ENCODE measurements around the gene C17orf114.

The C17orf114 gene

DNA sequence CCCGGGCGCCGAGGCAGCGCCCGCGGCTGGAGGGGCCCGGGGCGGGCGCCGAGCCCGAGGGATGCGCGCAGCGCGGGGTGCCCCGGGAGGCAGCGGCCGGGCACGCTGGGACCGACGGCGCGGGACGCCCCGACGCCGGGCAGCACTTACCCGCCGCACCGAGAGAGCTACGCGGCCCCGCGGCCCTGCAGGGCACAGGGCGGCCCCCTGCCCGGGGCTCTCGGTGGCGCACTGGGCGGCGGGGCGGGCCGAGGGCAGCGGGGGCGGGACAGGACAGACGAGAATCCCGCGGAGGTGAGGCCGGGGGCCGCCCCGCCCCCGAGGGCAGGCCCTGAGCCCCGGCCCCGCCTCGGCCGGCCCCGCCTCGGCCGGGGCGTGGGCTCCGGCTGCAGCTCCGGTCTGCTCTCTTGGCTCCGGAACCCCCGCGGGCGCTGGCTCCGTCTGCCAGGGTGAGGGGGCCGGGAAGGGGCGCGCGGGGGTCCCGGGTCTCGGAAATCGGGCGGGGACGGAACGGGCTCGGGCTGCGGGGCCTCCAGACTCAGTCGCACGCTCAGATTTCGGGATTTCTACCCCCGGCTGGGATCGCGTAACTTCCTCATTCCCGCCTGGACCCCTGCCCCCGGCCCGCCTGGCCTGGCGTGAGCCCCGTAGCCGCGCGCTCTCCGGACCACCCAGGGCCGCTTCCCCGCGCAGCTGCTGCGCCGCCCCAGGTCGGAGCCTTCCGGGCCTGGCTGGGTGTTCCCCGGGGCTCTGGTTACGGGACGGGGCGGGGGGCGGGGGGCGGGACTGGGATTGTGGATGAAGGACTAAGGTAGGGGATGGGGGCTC, 4.9 kb upstream of the C17orf114 start, which contains the start of gene PLD2 (continued):
- TF ChIP-seq ZFP91 (CRISPR knock-in tag; IDR thresholded peaks at IDR 0.05; ENCODE audit: borderline replicate concordance): peak; percentile 14; the same call in 1 of the 2 replicates
- TF ChIP-seq ZSCAN30 (CRISPR knock-in tag; IDR thresholded peaks at IDR 0.05): no peak
- TF ChIP-seq RBM39 (IDR thresholded peaks at IDR 0.05; ENCODE audit: low read depth, low read length, poor library complexity, severe bottlenecking): peak; percentile 40
- 0 out of 2 replicates have a peak, but pooled peaks have one; percentile 72 for TF ChIP-seq TSC22D2 (CRISPR knock-in tag; IDR thresholded peaks at IDR 0.05; ENCODE audit: borderline replicate concordance)
- TF ChIP-seq ZNF737 (CRISPR knock-in tag; IDR thresholded peaks at IDR 0.05; ENCODE audit: borderline replicate concordance): no peak
- TF ChIP-seq KMT2B (CRISPR knock-in tag; IDR thresholded peaks at IDR 0.05): no peak
- TF ChIP-seq, protein P1, sequence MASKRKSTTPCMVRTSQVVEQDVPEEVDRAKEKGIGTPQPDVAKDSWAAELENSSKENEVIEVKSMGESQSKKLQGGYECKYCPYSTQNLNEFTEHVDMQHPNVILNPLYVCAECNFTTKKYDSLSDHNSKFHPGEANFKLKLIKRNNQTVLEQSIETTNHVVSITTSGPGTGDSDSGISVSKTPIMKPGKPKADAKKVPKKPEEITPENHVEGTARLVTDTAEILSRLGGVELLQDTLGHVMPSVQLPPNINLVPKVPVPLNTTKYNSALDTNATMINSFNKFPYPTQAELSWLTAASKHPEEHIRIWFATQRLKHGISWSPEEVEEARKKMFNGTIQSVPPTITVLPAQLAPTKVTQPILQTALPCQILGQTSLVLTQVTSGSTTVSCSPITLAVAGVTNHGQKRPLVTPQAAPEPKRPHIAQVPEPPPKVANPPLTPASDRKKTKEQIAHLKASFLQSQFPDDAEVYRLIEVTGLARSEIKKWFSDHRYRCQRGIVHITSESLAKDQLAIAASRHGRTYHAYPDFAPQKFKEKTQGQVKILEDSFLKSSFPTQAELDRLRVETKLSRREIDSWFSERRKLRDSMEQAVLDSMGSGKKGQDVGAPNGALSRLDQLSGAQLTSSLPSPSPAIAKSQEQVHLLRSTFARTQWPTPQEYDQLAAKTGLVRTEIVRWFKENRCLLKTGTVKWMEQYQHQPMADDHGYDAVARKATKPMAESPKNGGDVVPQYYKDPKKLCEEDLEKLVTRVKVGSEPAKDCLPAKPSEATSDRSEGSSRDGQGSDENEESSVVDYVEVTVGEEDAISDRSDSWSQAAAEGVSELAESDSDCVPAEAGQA (IDR thresholded peaks at IDR 0.05; ENCODE audit: low read depth): no peak
- TF ChIP-seq, protein P1 (CRISPR knock-in tag; IDR thresholded peaks at IDR 0.05; ENCODE audit: borderline replicate concordance): 0 out of 2 replicates have a peak, but pooled peaks have one; percentile 20
- no peak for TF ChIP-seq NR2F6 (IDR thresholded peaks at IDR 0.05)
- TF ChIP-seq NR2F6 (CRISPR knock-in tag; IDR thresholded peaks at IDR 0.05): 0 out of 2 replicates have a peak, but pooled peaks have one; percentile 11
- TF ChIP-seq SPEN (CRISPR knock-in tag; IDR thresholded peaks at IDR 0.05; ENCODE audit: low read depth): peak; percentile 40; the same call in 1 of the 2 replicates
- TF ChIP-seq ZNF777 (CRISPR knock-in tag; IDR thresholded peaks at IDR 0.05): peak; percentile 89
- peak; percentile 86 for TF ChIP-seq ZBTB2 (CRISPR knock-in tag; IDR thresholded peaks at IDR 0.05; ENCODE audit: low read depth)
- TF ChIP-seq ZBTB7B (CRISPR knock-in tag; IDR thresholded peaks at IDR 0.05): 0 out of 2 replicates have a peak, but pooled peaks have one; percentile 31
- 0 out of 2 replicates have a peak, but pooled peaks have one; percentile 43 for TF ChIP-seq ERF (CRISPR knock-in tag; IDR thresholded peaks at IDR 0.05)
- 0 out of 2 replicates have a peak, but pooled peaks have one; percentile 42 for TF ChIP-seq TOPORS (CRISPR knock-in tag; IDR thresholded peaks at IDR 0.05)
- TF ChIP-seq ISL2 (CRISPR knock-in tag; IDR thresholded peaks at IDR 0.05): peak; percentile 11; the same call in 1 of the 2 replicates
- TF ChIP-seq HNRNPK (IDR thresholded peaks at IDR 0.05; ENCODE audit: low read depth, low read length, poor library complexity, severe bottlenecking): peak; percentile 32
- TF ChIP-seq CHD2 (IDR thresholded peaks at IDR 0.05; ENCODE audit: low read depth, low read length): peak; percentile 86
- TF ChIP-seq HNRNPUL1 (IDR thresholded peaks at IDR 0.05; ENCODE audit: low read depth, low read length): no peak
- peak; percentile 19; the same call in 1 of the 2 replicates for TF ChIP-seq ZNF558 (CRISPR knock-in tag; IDR thresholded peaks at IDR 0.05; ENCODE audit: borderline replicate concordance)
